H9 (cell line): ENCODE data around the gene OR2C3. TPM values are rescaled to one million over a fixed set of nuclear protein-coding genes. Genes with fewer than 3 reads are reported as not detected.

Source experiments
- DNase-seq: peaks from one replicate; pipeline ENCODE4 v3.0.0-alpha.2; 2017
- H2AFZ ChIP-seq: one replicate; pipeline ENCODE4 v1.6.1; 2013; ENCODE audit warnings: mild to moderate bottlenecking, low read length, control low read depth, moderate library complexity
- H2AK5ac ChIP-seq: 2 replicates; pipeline ENCODE4 v1.6.1; 2013; ENCODE audit warnings: low read length, control low read depth, mixed read lengths; ENCODE audit not compliant: insufficient read length
- H2BK120ac ChIP-seq: one replicate; pipeline ENCODE4 v1.6.1; 2013; ENCODE audit warnings: low read depth, mild to moderate bottlenecking, low read length, control low read depth, inconsistent platforms; ENCODE audit not compliant: poor library complexity, severe bottlenecking
- H2BK12ac ChIP-seq: 2 replicates; pipeline ENCODE4 v1.6.1; 2013; ENCODE audit warnings: low read length, control low read depth, mixed read lengths, low read depth; ENCODE audit not compliant: insufficient read length
- H2BK15ac ChIP-seq: 2 replicates; pipeline ENCODE4 v1.6.1; 2013; ENCODE audit warnings: low read depth, low read length, control low read depth
- H2BK20ac ChIP-seq: one replicate; pipeline ENCODE4 v1.6.1; 2013; ENCODE audit warnings: low read depth, mild to moderate bottlenecking, low read length, control low read depth, inconsistent platforms; ENCODE audit not compliant: poor library complexity, severe bottlenecking
- H2BK5ac ChIP-seq: 2 replicates; pipeline ENCODE4 v1.6.1; 2013; ENCODE audit warnings: low read length, control low read depth, mixed read lengths; ENCODE audit not compliant: insufficient read length
- H3K14ac ChIP-seq: 2 replicates; pipeline ENCODE4 v1.6.1; 2013; ENCODE audit warnings: low read length, control low read depth; ENCODE audit not compliant: insufficient read depth
- H3K18ac ChIP-seq: 2 replicates; pipeline ENCODE4 v1.6.1; 2013; ENCODE audit warnings: low read depth, mild to moderate bottlenecking, mixed read lengths, low read length, control low read depth; ENCODE audit not compliant: insufficient read length
- H3K23ac ChIP-seq: 2 replicates; pipeline ENCODE4 v1.6.1; 2013; ENCODE audit warnings: low read length, control low read depth, mixed read lengths, low read depth; ENCODE audit not compliant: insufficient read length
- H3K23me2 ChIP-seq: 2 replicates; pipeline ENCODE4 v1.6.1; 2013; ENCODE audit warnings: low read depth, mild to moderate bottlenecking, mixed read lengths, low read length, control low read depth; ENCODE audit not compliant: insufficient read length, poor library complexity, severe bottlenecking
- H3K27ac ChIP-seq: 2 replicates; pipeline ENCODE4 v1.5.1; 2013; ENCODE audit warnings: low read length, control low read depth, mixed read lengths, low read depth; ENCODE audit not compliant: insufficient read length
- H3K27me3 ChIP-seq: 2 replicates; pipeline ENCODE4 v1.6.1; 2013; ENCODE audit warnings: low read length, control low read depth, inconsistent platforms; ENCODE audit not compliant: insufficient read depth
- H3K4ac ChIP-seq: 2 replicates; pipeline ENCODE4 v1.6.1; 2013; ENCODE audit warnings: low read depth, mild to moderate bottlenecking, control low read depth, inconsistent platforms, low read length, moderate library complexity
- H3K4me1 ChIP-seq: 2 replicates; pipeline ENCODE4 v1.6.1; 2013; ENCODE audit warnings: low read length, control low read depth, inconsistent platforms; ENCODE audit not compliant: insufficient read depth
- H3K4me2 ChIP-seq: 2 replicates; pipeline ENCODE4 v1.6.1; 2013; ENCODE audit warnings: low read length, control low read depth, mixed read lengths; ENCODE audit not compliant: insufficient read length, insufficient read depth
- H3K56ac ChIP-seq: 2 replicates; pipeline ENCODE4 v1.6.1; 2013; ENCODE audit warnings: low read depth, mild to moderate bottlenecking, mixed read lengths, low read length, control low read depth; ENCODE audit not compliant: insufficient read length
- H3K79me1 ChIP-seq: 2 replicates; pipeline ENCODE4 v1.6.1; 2013; ENCODE audit warnings: low read depth, mild to moderate bottlenecking, moderate library complexity, low read length, control low read depth, inconsistent platforms; ENCODE audit not compliant: insufficient read depth, poor library complexity, severe bottlenecking
- H3K79me2 ChIP-seq: 2 replicates; pipeline ENCODE4 v1.6.1; 2013; ENCODE audit warnings: low read length, control low read depth, inconsistent platforms; ENCODE audit not compliant: insufficient read depth
- H3K9ac ChIP-seq: 2 replicates; pipeline ENCODE4 v1.6.1; 2013; ENCODE audit warnings: low read length, control low read depth, mixed read lengths; ENCODE audit not compliant: insufficient read length; ENCODE audit errors: extremely low read depth
- H3K9me3 ChIP-seq: one replicate; pipeline ENCODE4 v1.6.1; 2013; ENCODE audit warnings: low read depth, low read length, inconsistent platforms; ENCODE audit not compliant: control insufficient read depth
- H3T11ph ChIP-seq: one replicate; pipeline ENCODE4 v1.6.1; 2013; ENCODE audit warnings: mild to moderate bottlenecking, low read length, control low read depth, inconsistent platforms
- H4K20me1 ChIP-seq: one replicate; pipeline ENCODE4 v1.6.1; 2013; ENCODE audit not compliant: control insufficient read depth, insufficient read length, insufficient read depth
- H4K5ac ChIP-seq: 2 replicates; pipeline ENCODE4 v1.6.1; 2013; ENCODE audit warnings: low read depth, mild to moderate bottlenecking, mixed read lengths, low read length, control low read depth; ENCODE audit not compliant: insufficient read length
- H4K8ac ChIP-seq: replicated peaks from 2 replicates; pipeline ENCODE4 v1.6.1; 2013; ENCODE audit warnings: low read length, control low read depth, mixed read lengths, low read depth; ENCODE audit not compliant: insufficient read length
- H4K91ac ChIP-seq: 2 replicates; pipeline ENCODE4 v1.6.1; 2013; ENCODE audit warnings: low read depth, mild to moderate bottlenecking, moderate library complexity, mixed read lengths, low read length, control low read depth; ENCODE audit not compliant: insufficient read length
- H3K27ac Mint-ChIP-seq, 3 experiments: 2 replicates in 2 of 3; 3 replicates in 1 of 3; pipeline ENCODE4 v1.8.0; 2020 to 2021; ENCODE audit warnings: mixed read lengths in 3 of 3, mild to moderate bottlenecking in 1 of 3, moderate library complexity in 1 of 3
- H3K27me3 Mint-ChIP-seq: 2 replicates; pipeline ENCODE4 v1.8.0; 2021; ENCODE audit warnings: low read depth, mild to moderate bottlenecking, moderate library complexity, mixed read lengths
- H3K36me3 Mint-ChIP-seq, 3 experiments: 2 replicates in 2 of 3; 3 replicates in 1 of 3; pipeline ENCODE4 v1.8.0; 2020 to 2021; ENCODE audit warnings: low read depth in 3 of 3, mixed read lengths in 3 of 3; ENCODE audit not compliant: insufficient read depth in 1 of 3
- H3K4me1 Mint-ChIP-seq, 2 experiments: 2 replicates each; pipeline ENCODE4 v1.8.0; 2020; ENCODE audit warnings: mixed read lengths in 2 of 2
- H3K4me3 Mint-ChIP-seq, 2 experiments: 2 replicates in 1 of 2; 3 replicates in 1 of 2; pipeline ENCODE4 v1.8.0; 2020 to 2021; ENCODE audit warnings: mild to moderate bottlenecking in 2 of 2, mixed read lengths in 2 of 2, moderate library complexity in 1 of 2
- H3K9me3 Mint-ChIP-seq, 2 experiments: 2 replicates in 1 of 2; 3 replicates in 1 of 2; pipeline ENCODE4 v1.8.0; 2020; ENCODE audit warnings: mild to moderate bottlenecking in 2 of 2, mixed read lengths in 2 of 2, moderate library complexity in 1 of 2
- CTCF ChIP-seq: fragments of 200-600 bp; sonication (generic); conservative IDR thresholded peaks from 3 replicates; pipeline ENCODE4 v1.8.0; 2021; ENCODE audit warnings: antibody characterized with exemption, mild to moderate bottlenecking
- WGBS: extraction: QIAGEN DNeasy Blood & Tissue Kit; methylation state at CpG from one replicate; pipeline ENCODE4 v1.1.7; 2013; ENCODE audit warnings: missing lambda C conversion rate, low lambda C conversion rate, mixed read lengths; ENCODE audit not compliant: insufficient read length; ENCODE audit errors: extremely low coverage; 5-methylcytosine and 5-hydroxymethylcytosine counted together
- total RNA-seq: library from RNA; stranded (reverse); gene quantifications from 2 replicates; pipeline ENCODE4 v1.2.1, GENCODE V29; 2021

Gene OR2C3
- total RNA-seq, 1 experiment from 2014 or later, result not detected

GRCh38 chr1:247531937-247532336 lies 4.3 kb downstream of the OR2C3 start:
- WGBS, result no CpG with 5 or more reads among the region's 8 CpGs
- H2BK20ac ChIP-seq, result no peak overlapping the region
- H3K4me2 ChIP-seq, result no peak overlapping the region
- H3K9ac ChIP-seq, result no peak overlapping the region
- H3K27me3 ChIP-seq, result no peaks in the 10 kb centered on the region
- H4K8ac ChIP-seq, result no peak overlapping the region
- H3K18ac ChIP-seq, result no peak overlapping the region
- TF ChIP-seq CTCF, result peak; percentile 37; the same call in 2 of the 3 replicates
- H2BK12ac ChIP-seq, result no peak overlapping the region
- no peaks in the 10 kb centered on the region for H3K4me1 ChIP-seq
- H3K4ac ChIP-seq, result no peak overlapping the region
- no peak overlapping the region for H2AFZ ChIP-seq
- no peak overlapping the region for H2BK15ac ChIP-seq
- no peaks in the 10 kb centered on the region for H3K9me3 ChIP-seq
- Mint-ChIP-seq H3K27ac (no peak overlapping the region), H3K36me3 (no peaks in the 10 kb centered on the region; a peak in 1 of 7 replicates), H3K27me3 (no peaks in the 10 kb centered on the region), H3K4me1 (peaks cover 2 to 3% of the 10 kb centered on the region in 2 experiments; a peak in 1 of 4 replicates), H3K9me3 (peaks cover 0 to 6% of the 10 kb centered on the region in 2 experiments; a peak in 2 of 5 replicates), H3K4me3 (no peak overlapping the region)
- H3K23ac ChIP-seq, result no peak overlapping the region
- H3K79me2 ChIP-seq, result no peaks in the 10 kb centered on the region
- H3K27ac ChIP-seq, result no peak overlapping the region
- no peaks in the 10 kb centered on the region for H3K79me1 ChIP-seq
- no peak overlapping the region for H3K14ac ChIP-seq
- H4K91ac ChIP-seq, result no peak overlapping the region
- H3T11ph ChIP-seq, result no peak overlapping the region
- H3K56ac ChIP-seq, result no peak overlapping the region
- no peak overlapping the region for H2BK5ac ChIP-seq
- H3K23me2 ChIP-seq, result no peaks in the 10 kb centered on the region
- no peaks in the 10 kb centered on the region for H4K20me1 ChIP-seq
- no peak for DNase-seq
- no peak overlapping the region for H2AK5ac ChIP-seq
- no peak overlapping the region for H2BK120ac ChIP-seq
- H4K5ac ChIP-seq, result no peak overlapping the region
